ENCODE results near the gene LRRK1. TPM values are rescaled to one million over a fixed set of nuclear protein-coding genes. Genes with fewer than 3 reads are reported as not detected.

LRRK1 gene
- total and polyA plus RNA-seq, 2 of the 13 experiments (the other 11 are each of a cell fraction or from before 2014, with no cell fraction given), result 0.13 to 1.2 TPM

DNA sequence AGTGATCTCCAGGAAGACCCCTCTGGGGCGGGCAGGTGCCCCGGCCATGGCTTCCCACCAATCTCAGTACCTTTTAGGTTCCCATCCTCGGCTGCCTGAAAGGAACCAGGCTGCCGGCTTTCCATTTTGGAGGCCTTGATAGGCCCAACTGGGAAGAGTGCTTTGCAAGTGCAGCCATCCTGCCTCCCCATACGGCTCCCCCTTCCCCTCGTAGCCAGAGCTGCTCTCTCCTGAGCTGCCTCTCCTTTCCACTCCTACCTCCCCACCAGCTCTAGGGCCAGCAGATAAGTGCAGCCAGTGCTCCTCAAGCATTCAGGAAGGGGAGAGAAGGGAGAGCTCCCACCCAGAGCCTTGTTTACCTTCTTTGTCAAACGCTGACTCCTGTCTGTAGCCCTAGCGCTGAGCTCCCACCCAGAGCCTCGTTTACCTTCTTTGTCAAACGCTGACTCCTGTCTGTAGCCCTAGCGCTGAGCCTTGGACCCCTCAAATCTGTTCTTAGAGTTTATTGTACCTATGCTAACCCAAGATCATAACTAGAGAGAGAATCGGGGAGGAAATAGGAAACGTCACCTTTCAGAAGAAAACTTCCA, 133.0 kb downstream of the LRRK1 start:
- peaks cover 0 to 10% of the 10 kb centered on the region in 2 experiments; a peak in 3 of 5 replicates for H3K36me3 ChIP-seq (replicated peaks in 1 of 2; ENCODE audit: control insufficient read depth in 1 of 2, insufficient read depth in 2 of 2, low read length in 2 of 2)
- FAIRE-seq (no peak), DNase-seq (ENCODE audit: low spot score) (no peak), ATAC-seq (no peak)
- H3K9ac ChIP-seq (ENCODE audit: insufficient read depth, low read depth, low read length), result no peak overlapping the region
- H3K9me3 ChIP-seq (ENCODE audit: low read length), result no peaks in the 10 kb centered on the region
- no peak overlapping the region for H3K4me3 ChIP-seq (replicated peaks in 1 of 3; ENCODE audit: insufficient read depth in 1 of 3, low read depth in 2 of 3, low read length in 3 of 3)
- H4K20me1 ChIP-seq (ENCODE audit: insufficient read depth, low read length), result no peaks in the 10 kb centered on the region
- H3K79me2 ChIP-seq (ENCODE audit: insufficient read depth, low read length), result no peaks in the 10 kb centered on the region
- intact Hi-C loops (cut with micrococcal nuclease; ENCODE audit: unreplicated experiment), result no loop called here
- BruUV-seq (replicated peaks), result no TSS peak
- H3K4me1 ChIP-seq (ENCODE audit: insufficient read depth, low read length), result peaks cover 21% of the 10 kb centered on the region
- no peak overlapping the region for H3K27ac ChIP-seq (ENCODE audit: extremely low read length, insufficient read depth, low read length)
- CTCF ChIA-PET (ENCODE audit: low intra/inter-chr PET ratio, low total read pairs), result no interaction called here
- no peak overlapping the region for H2AFZ ChIP-seq (ENCODE audit: low read length)
- in situ Hi-C loops (cut with HindIII; ENCODE audit: extremely low pct_ligation_motif_present, low pct_unique_long_range_greater_than_20kb), result no loop called here
- POLR2A ChIA-PET, result no interaction called here
- no peak overlapping the region for H3K4me2 ChIP-seq (ENCODE audit: low read depth, low read length)
- H3K27me3 ChIP-seq (ENCODE audit: control insufficient read depth in 1 of 2, insufficient read depth in 2 of 2, low read length in 2 of 2), result no peaks in the 10 kb centered on the region
- WGBS (ENCODE audit: low lambda C conversion rate), result 70% methylated on average over 13 of the region's 13 CpGs
- TF ChIP-seq, protein P1, sequence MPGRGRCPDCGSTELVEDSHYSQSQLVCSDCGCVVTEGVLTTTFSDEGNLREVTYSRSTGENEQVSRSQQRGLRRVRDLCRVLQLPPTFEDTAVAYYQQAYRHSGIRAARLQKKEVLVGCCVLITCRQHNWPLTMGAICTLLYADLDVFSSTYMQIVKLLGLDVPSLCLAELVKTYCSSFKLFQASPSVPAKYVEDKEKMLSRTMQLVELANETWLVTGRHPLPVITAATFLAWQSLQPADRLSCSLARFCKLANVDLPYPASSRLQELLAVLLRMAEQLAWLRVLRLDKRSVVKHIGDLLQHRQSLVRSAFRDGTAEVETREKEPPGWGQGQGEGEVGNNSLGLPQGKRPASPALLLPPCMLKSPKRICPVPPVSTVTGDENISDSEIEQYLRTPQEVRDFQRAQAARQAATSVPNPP (CRISPR knock-in tag; IDR thresholded peaks at IDR 0.05), result no peak
- TF ChIP-seq, protein P2, sequence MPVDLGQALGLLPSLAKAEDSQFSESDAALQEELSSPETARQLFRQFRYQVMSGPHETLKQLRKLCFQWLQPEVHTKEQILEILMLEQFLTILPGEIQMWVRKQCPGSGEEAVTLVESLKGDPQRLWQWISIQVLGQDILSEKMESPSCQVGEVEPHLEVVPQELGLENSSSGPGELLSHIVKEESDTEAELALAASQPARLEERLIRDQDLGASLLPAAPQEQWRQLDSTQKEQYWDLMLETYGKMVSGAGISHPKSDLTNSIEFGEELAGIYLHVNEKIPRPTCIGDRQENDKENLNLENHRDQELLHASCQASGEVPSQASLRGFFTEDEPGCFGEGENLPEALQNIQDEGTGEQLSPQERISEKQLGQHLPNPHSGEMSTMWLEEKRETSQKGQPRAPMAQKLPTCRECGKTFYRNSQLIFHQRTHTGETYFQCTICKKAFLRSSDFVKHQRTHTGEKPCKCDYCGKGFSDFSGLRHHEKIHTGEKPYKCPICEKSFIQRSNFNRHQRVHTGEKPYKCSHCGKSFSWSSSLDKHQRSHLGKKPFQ (CRISPR knock-in tag; IDR thresholded peaks at IDR 0.05; ENCODE audit: insufficient replicate concordance), result no peak
- TF ChIP-seq ZNF253 (CRISPR knock-in tag; IDR thresholded peaks at IDR 0.05; ENCODE audit: borderline replicate concordance) (no peak), ZNF891 (CRISPR knock-in tag; IDR thresholded peaks at IDR 0.05) (no peak), ZFX (CRISPR knock-in tag; IDR thresholded peaks at IDR 0.05; ENCODE audit: low read depth) (no peak), MATR3 (CRISPR knock-in tag; IDR thresholded peaks at IDR 0.05) (no peak), SPEN (CRISPR knock-in tag; IDR thresholded peaks at IDR 0.05; ENCODE audit: low read depth) (no peak), SOX13 (IDR thresholded peaks at IDR 0.05) (no peak), SOX13 (CRISPR knock-in tag; conservative IDR thresholded peaks at IDR 0.05 in 1 of 2, IDR thresholded peaks at IDR 0.05 in 1 of 2) (no peak), EHMT2 (IDR thresholded peaks at IDR 0.05; ENCODE audit: borderline replicate concordance, low read depth, low read length) (no peak), MED13 (CRISPR knock-in tag; IDR thresholded peaks at IDR 0.05) (no peak), ZNF615 (CRISPR knock-in tag; IDR thresholded peaks at IDR 0.05; ENCODE audit: borderline replicate concordance) (no peak), PCBP1 (IDR thresholded peaks at IDR 0.05; ENCODE audit: borderline replicate concordance, low read depth, low read length) (no peak)
- TF ChIP-seq, protein P3, sequence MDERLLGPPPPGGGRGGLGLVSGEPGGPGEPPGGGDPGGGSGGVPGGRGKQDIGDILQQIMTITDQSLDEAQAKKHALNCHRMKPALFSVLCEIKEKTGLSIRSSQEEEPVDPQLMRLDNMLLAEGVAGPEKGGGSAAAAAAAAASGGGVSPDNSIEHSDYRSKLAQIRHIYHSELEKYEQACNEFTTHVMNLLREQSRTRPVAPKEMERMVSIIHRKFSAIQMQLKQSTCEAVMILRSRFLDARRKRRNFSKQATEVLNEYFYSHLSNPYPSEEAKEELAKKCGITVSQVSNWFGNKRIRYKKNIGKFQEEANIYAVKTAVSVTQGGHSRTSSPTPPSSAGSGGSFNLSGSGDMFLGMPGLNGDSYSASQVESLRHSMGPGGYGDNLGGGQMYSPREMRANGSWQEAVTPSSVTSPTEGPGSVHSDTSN (CRISPR knock-in tag; IDR thresholded peaks at IDR 0.05), result no peak
- TF ChIP-seq, protein P4, sequence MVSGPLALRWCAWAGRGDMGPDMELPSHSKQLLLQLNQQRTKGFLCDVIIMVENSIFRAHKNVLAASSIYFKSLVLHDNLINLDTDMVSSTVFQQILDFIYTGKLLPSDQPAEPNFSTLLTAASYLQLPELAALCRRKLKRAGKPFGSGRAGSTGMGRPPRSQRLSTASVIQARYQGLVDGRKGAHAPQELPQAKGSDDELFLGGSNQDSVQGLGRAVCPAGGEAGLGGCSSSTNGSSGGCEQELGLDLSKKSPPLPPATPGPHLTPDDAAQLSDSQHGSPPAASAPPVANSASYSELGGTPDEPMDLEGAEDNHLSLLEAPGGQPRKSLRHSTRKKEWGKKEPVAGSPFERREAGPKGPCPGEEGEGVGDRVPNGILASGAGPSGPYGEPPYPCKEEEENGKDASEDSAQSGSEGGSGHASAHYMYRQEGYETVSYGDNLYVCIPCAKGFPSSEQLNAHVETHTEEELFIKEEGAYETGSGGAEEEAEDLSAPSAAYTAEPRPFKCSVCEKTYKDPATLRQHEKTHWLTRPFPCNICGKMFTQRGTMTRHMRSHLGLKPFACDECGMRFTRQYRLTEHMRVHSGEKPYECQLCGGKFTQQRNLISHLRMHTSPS (CRISPR knock-in tag; IDR thresholded peaks at IDR 0.05; ENCODE audit: low read depth), result no peak
- TF ChIP-seq, protein P5, sequence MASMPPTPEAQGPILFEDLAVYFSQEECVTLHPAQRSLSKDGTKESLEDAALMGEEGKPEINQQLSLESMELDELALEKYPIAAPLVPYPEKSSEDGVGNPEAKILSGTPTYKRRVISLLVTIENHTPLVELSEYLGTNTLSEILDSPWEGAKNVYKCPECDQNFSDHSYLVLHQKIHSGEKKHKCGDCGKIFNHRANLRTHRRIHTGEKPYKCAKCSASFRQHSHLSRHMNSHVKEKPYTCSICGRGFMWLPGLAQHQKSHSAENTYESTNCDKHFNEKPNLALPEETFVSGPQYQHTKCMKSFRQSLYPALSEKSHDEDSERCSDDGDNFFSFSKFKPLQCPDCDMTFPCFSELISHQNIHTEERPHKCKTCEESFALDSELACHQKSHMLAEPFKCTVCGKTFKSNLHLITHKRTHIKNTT (CRISPR knock-in tag; IDR thresholded peaks at IDR 0.05), result no peak
